ENCODE measurements around the gene SPOCK3.

- no peak for TF ChIP-seq CTCF (IDR thresholded peaks at IDR 0.05; ENCODE audit: borderline replicate concordance, extremely low read depth, low read length, poor library complexity, severe bottlenecking)
- no peak for TF ChIP-seq EZH2 (IDR thresholded peaks at IDR 0.05; ENCODE audit: borderline replicate concordance, low read depth, low read length, severe bottlenecking)
Observed at GRCh38 chr4:166733686-166734085, 500.6 kb downstream of the SPOCK3 start.

Data from DND-41 (cell line).